Hepatic stellate cell (primary cell): ENCODE results near the gene PCDH10.
"Not testable (repeated sequence)": the region's sequence is repeated elsewhere in the genome, so short reads cannot be mapped to it uniquely, and the experiment has no call there.

Experiments
- DNase-seq: peaks from one replicate; pipeline ENCODE4 v3.0.0; 2011; ENCODE audit warnings: low spot score

Gene PCDH10

DNA sequence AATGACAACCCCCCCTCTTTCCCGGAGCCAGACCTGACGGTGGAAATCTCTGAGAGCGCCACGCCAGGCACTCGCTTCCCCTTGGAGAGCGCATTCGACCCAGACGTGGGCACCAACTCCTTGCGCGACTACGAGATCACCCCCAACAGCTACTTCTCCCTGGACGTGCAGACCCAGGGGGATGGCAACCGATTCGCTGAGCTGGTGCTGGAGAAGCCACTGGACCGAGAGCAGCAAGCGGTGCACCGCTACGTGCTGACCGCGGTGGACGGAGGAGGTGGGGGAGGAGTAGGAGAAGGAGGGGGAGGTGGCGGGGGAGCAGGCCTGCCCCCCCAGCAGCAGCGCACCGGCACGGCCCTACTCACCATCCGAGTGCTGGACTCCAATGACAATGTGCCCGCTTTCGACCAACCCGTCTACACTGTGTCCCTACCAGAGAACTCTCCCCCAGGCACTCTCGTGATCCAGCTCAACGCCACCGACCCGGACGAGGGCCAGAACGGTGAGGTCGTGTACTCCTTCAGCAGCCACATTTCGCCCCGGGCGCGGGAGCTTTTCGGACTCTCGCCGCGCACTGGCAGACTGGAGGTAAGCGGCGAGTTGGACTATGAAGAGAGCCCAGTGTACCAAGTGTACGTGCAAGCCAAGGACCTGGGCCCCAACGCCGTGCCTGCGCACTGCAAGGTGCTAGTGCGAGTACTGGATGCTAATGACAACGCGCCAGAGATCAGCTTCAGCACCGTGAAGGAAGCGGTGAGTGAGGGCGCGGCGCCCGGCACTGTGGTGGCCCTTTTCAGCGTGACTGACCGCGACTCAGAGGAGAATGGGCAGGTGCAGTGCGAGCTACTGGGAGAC lies 1.6 kb downstream of the PCDH10 start:
- DNase-seq: peak; percentile 42

DNA sequence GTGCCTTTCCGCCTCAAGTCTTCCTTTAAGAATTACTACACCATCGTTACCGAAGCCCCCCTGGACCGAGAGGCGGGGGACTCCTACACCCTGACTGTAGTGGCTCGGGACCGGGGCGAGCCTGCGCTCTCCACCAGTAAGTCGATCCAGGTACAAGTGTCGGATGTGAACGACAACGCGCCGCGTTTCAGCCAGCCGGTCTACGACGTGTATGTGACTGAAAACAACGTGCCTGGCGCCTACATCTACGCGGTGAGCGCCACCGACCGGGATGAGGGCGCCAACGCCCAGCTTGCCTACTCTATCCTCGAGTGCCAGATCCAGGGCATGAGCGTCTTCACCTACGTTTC lies 2.2 kb downstream of the PCDH10 start:
- peak; percentile 23 for DNase-seq

DNA sequence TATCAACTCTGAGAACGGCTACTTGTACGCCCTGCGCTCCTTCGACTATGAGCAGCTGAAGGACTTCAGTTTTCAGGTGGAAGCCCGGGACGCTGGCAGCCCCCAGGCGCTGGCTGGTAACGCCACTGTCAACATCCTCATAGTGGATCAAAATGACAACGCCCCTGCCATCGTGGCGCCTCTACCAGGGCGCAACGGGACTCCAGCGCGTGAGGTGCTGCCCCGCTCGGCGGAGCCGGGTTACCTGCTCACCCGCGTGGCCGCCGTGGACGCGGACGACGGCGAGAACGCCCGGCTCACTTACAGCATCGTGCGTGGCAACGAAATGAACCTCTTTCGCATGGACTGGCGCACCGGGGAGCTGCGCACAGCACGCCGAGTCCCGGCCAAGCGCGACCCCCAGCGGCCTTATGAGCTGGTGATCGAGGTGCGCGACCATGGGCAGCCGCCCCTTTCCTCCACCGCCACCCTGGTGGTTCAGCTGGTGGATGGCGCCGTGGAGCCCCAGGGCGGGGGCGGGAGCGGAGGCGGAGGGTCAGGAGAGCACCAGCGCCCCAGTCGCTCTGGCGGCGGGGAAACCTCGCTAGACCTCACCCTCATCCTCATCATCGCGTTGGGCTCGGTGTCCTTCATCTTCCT lies 2.7 kb downstream of the PCDH10 start:
- DNase-seq: peak; percentile 49

DNA sequence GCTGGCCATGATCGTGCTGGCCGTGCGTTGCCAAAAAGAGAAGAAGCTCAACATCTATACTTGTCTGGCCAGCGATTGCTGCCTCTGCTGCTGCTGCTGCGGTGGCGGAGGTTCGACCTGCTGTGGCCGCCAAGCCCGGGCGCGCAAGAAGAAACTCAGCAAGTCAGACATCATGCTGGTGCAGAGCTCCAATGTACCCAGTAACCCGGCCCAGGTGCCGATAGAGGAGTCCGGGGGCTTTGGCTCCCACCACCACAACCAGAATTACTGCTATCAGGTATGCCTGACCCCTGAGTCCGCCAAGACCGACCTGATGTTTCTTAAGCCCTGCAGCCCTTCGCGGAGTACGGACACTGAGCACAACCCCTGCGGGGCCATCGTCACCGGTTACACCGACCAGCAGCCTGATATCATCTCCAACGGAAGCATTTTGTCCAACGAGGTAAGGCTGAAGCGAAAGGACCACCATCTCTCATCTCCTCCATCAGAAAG lies 3.3 kb downstream of the PCDH10 start:
- DNase-seq: no peak

DNA sequence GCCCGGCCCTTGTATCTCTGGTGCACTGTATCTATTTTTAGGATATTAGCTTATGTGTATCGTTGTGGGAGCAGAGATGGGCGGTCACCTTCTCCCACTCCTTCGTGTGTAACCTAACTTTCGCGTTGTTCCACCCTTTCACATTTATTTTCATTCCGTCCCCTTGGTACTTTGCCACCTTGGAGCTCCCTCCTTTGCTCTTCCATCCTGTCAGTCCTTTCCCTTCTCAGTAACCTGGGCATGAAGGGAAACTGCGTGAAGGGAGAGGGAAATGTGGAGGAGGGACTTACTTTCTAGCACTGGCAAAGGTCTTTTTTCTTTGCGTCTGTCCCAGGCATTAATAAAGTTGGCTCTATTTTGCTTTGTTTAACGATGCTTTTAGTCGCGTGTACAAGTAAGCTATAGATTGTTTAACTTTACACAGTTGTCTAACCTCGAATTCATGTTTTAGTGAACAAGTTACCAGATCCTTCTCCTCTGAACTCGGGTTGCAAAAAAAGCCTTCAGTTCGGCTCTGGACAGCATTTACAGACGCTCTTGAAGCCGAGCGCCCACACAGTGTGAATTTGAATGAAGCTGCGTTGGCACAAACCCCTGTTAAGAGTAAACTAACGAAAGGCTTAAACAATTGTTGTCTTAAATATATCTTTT lies 3.9 kb downstream of the PCDH10 start:
- peak; percentile 48 for DNase-seq

DNA sequence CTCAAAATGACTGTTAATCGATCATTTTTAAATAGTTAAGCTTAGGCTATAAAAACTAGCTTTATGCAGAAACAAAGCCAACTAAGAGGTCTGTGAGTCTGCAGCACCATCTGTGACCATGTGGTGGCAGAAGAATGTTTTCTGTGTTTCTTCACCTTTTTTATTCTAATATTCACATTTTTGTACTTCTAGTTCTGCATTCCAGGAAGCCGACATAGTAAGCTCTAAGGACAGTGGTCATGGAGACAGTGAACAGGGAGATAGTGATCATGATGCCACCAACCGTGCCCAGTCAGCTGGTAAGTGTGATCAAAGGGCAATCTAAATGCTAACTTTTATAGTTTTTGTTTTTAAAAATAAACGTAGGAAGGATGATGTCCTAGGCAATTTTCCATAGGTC lies 5.6 kb downstream of the PCDH10 start:
- DNase-seq: peak; percentile 26

DNA sequence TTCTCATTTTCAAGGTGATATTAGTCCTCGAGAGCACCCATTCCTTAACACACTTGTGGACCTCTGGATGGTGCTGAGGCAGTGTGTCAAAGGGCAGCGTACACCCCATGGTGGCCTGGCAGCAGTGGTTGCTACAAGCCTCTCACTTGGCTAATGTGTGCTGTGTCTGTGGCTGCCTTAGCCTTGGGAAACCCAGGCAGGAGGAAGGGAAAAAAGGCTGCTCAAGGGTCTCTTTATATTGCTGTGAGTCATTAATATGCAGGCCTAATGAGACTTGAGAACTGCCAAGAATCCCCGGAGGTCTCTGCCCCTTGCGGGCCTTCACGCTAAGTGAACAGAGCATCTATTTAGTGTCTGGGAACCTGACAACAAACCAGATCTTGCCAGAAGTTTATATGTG lies 7.0 kb downstream of the PCDH10 start:
- DNase-seq: no peak

DNA sequence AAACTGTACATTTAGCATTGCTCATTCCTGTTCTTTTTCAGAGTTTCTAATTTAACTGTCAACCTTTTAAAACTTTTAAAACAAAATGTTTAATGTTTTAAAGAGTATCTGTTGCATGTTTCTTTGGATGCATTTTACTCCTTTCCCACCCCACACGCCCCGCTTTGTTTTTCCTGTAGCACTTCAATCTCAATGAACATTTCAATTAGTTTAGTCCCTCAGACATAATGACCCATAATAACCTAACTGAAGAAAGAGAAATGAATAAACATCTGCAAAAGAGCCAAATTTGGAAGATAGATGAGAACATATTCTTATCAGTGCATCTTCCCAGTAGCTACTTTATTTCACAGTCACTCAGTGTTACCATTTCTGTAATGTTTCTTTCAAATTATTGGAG lies 7.5 kb downstream of the PCDH10 start:
- DNase-seq: no peak

DNA sequence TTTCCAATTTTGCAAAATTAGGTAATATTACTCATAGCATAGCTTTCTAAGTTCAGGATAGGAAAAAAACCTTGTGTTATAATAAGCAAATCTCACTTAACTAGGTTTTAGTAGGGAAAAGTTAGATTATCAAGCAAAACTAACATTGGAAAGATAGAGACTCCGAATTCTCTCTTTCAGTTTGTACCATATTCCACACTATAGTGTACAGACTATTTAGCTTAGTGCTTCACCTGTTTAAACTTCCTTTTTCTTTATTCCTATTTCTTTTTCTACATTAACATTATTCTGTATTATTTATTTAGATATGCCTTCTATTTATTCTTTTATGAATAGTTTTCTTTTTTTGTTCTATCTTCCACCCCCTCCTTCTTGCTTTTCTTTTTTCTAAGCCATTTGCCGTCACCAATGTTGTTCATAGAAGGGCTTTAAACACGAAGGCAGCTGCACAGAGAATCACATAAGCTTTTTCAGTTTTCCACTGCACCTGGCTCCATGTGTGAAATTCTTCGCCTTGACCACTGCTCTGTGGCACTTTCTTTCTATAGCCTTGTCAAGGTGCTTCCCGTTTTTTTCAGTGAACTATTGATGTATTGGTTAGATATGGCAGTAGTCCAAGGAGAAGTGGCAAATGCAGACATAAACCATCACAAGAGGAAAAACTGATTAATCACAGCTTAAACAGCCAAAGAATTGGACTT lies 8.5 kb downstream of the PCDH10 start:
- DNase-seq: no peak

DNA sequence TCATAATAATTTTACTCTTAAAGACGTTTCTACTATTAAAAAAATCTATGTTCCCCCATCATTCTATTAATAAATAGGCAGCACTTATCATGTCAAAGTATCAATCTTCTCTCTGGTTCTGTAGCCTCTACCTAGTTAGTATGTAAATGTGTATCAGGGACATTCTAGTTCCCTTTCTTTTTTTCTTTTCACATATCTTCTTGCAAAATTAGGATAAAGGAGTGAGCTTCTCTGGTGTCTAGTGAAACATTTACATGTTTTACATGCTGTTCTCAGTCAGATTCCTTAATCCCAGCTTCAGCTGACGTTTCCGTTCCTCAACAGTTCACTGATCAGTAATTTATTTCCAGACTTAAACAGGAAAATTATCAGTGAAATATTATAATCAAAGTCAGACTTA lies 11.8 kb downstream of the PCDH10 start:
- DNase-seq: no peak

DNA sequence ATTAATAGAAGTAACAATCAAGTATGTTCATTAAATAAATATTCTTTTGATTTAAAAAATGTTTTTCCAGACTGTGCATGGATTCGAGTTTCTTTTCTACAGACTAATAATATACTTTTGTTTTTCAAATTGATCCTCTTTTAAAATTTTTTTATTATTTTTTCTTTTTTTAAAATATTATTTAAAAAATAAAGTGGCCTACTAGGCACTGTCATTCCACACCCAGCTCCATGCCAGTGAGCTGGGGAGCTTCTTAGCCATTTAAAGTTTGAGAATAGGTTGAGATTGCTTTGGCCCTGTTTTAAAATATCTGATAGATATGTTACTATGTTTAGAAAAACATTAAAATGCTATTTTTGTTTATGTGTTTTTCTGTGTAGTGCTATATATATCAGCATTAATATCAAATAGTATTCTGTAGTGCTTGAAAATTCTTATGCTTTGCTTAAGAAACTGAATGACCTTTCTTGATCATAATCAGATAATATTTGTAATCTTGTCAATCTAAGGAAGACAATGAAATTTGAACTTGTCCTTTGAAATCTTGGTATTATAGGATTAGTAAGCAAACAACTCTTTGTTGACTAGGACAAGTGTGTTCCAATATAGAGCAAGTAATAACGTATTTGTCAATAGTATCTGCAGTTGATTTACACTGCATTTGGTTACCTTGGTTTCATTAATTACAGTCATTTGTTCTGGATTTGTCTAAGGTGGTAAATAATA lies 12.6 kb downstream of the PCDH10 start:
- no peak for DNase-seq

DNA sequence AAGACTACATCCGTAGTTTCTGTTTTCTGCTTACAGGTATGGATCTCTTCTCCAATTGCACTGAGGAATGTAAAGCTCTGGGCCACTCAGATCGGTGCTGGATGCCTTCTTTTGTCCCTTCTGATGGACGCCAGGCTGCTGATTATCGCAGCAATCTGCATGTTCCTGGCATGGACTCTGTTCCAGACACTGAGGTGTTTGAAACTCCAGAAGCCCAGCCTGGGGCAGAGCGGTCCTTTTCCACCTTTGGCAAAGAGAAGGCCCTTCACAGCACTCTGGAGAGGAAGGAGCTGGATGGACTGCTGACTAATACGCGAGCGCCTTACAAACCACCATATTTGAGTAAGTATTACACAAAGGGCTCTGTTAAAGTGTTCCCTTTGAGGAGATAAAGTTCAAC lies 13.8 kb downstream of the PCDH10 start:
- DNase-seq: no peak

DNA sequence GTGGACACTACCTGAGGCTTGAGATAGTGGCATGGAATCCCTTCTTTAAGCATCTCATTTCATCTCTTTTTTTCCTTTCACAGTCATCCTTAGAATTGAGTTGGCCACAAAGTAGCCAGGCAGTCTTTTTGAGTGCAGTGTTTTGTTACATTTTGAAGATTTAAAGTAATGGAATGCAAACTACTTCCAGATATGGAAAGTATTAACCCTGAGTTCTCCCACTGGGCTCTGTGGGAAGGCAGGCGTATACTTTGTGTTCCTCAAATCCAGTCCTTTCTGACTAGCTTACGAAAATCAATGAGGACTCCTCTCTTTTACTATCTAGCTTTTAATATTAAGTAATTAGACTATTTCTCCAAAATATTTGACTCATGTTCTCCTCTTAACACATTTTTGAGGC lies 29.9 kb downstream of the PCDH10 start:
- DNase-seq: no peak

DNA sequence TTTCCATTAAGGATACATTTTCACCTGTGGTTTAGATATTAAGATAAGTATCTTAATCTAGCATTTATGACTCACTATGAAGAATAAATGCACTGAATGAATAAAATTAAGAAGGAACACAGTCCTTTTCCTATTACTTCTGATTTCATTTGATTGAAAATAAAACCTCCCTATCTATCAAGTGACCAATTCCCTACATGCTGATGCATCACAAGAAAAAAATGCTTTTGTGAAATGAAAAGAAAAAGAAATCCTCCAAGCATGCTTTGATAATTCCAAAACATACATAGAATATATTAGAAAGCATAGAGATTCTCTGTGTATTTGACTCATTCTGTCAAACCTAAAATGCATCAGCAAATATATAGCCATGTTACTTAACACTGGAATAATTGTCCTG lies 37.1 kb downstream of the PCDH10 start:
- no peak for DNase-seq

DNA sequence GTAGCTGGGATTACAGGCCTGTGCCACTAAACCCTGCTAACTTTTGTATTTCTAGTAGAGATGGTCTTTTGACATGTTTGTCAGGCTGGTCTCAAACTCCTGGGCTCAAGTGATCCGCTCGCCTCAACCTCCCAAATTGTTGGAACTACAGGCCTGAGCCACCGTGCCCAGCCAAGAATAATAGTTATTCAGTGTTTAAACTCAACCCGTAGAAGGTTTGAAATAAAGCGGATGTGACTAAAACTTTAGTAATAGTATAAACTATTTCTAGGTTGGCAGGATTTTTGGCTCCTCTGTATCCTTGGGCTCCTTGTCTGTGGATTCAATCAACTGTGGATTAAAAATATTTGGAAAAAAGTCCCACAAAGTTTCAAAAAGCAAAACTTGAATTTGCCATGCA lies 37.8 kb downstream of the PCDH10 start:
- DNase-seq: no peak

DNA sequence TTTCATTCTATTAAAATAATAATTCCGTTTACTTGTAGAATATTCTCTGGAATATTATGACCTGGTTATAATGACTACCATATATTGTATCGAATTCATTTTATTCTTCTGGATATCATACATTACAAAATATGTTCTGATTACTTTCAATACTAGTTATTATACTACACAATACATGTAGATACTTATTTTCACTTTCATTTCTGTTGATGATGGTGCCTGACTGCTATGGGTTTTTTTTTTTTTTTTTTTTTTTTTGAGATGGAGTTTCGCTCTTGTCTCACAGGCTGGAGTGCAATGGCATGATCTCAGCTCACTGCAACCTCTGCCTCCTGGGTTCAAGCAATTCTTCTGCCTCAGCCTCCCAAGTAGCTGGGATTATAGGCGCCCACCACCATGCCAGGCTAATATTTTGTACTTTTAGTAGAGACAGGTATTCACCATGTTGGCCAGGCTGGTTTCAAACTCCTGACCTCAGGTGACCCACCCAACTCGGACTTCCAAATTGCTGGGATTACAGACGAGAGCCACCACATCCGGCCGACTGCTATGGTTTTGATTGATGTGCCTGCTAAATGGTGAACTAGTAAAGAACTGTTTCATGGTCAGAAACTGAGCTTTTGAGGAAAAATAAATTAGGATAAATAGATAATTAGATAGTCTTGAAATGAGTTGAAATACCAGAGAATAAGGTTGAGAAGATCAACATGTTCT lies 39.5 kb downstream of the PCDH10 start:
- DNase-seq: no peak

DNA sequence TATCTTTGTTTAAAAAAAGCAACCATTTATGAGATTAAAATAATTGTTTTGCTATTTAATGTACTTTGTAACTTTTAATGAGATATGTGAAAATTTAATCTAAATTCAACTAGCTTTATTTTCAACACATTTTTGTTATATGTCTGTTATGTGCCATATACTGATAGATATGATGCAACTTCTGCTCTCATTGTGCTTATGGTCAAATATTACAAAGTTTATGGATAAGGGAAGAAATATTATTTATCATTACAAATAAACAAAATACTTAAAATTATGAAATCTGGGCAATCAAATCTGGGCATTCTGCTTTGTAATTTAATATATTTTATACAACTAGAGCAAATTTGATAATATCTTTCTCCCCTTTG lies 40.0 kb downstream of the PCDH10 start:
- no peak for DNase-seq

DNA sequence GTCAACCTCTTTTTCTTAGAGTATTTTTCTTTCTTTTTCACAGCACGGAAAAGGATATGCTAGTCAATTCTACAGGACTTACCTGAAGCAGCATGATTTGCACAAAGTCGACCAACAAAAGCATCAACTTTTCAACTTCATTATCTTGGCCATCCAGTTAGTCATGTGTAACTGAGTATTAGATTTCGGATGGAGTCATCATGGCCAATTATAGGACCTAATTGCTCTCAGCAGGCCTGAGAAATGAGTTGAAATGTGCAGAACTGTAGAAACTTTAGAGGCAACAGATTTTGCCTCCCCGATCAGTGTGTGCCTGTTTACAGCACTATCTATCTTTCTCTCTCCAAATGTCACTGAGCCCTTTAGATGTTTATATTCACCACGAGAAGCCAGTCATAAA lies 41.0 kb downstream of the PCDH10 start:
- DNase-seq: no peak

DNA sequence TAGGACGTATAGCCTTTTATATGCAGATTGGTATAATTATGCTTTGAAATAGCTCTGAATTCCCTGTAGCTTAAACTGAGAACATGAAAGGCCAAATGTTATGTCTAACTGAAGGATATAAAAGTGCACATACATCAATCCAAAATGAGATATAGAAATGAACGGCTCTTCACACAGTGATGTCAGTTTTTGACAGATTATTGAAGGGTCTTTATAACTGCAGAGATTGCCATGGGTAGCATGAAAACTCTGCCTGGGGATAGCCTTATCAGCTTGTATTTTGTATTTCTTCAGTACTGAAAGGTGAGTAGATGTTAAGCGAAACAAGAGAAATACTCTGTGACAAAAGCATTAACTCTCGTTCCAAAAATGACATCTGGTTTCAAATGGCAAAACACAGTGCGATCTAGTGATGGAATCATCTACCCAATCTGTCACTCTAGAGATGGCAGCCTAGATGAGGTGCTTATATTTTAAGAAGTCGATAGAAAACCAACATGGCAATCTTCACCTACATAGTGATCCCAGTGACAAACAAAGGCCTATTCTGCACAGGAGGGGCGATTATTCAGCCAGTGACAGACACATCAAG lies 59.7 kb downstream of the PCDH10 start:
- DNase-seq: no peak

DNA sequence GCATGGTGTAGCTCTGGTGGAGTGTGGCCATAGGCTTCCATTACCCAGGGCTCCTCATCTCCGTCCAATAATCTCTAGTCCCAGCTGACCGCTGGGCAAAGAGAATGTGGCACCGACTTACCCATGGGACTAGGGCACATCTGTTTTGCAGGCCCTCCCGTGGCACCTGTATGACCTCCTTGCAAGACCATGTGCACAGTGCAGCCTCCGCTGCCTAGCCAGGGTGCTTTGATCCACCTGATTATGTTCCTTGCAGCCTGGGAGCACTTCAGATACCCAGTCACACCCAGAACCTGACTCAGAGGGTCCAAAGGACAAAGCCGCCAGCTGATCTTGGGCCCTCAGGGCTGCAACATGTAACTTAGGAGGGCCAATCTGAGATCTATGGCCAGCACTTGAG lies 84.8 kb downstream of the PCDH10 start:
- no peak for DNase-seq

DNA sequence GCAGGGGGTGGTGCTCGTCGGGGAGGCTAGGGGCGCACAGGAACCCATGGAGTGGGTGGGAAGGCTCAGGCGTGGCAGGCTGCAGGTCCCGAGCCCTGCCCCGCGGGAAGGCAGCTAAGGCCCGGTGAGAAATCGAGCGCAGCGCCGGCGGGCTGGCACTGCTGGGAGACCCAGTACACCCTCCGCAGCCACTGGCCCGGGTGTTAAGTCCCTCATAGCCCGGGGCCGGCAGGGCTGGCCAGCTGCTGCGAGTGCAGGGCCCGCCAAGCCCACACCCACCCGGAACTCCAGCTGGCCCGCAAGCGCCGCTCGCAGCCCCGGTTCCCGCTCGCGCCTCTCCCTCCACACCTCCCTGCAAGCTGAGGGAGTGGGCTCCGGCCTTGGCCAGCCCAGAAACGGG lies 91.4 kb downstream of the PCDH10 start:
- not testable (repeated sequence) for DNase-seq
